ENCODE results near the gene EEF2KMT. TPM values are rescaled to one million over a fixed set of nuclear protein-coding genes. Genes with fewer than 3 reads are reported as not detected.
"Not testable (repeated sequence)": the region's sequence is repeated elsewhere in the genome, so short reads cannot be mapped to it uniquely, and the experiment has no call there.

EEF2KMT gene, protein sequence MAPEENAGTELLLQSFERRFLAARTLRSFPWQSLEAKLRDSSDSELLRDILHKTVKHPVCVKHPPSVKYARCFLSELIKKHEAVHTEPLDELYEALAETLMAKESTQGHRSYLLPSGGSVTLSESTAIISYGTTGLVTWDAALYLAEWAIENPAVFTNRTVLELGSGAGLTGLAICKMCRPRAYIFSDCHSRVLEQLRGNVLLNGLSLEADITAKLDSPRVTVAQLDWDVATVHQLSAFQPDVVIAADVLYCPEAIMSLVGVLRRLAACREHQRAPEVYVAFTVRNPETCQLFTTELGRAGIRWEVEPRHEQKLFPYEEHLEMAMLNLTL
- 30.6 TPM for polyA plus RNA-seq (2012; ENCODE audit: insufficient read depth, insufficient read length, low read depth)

DNA sequence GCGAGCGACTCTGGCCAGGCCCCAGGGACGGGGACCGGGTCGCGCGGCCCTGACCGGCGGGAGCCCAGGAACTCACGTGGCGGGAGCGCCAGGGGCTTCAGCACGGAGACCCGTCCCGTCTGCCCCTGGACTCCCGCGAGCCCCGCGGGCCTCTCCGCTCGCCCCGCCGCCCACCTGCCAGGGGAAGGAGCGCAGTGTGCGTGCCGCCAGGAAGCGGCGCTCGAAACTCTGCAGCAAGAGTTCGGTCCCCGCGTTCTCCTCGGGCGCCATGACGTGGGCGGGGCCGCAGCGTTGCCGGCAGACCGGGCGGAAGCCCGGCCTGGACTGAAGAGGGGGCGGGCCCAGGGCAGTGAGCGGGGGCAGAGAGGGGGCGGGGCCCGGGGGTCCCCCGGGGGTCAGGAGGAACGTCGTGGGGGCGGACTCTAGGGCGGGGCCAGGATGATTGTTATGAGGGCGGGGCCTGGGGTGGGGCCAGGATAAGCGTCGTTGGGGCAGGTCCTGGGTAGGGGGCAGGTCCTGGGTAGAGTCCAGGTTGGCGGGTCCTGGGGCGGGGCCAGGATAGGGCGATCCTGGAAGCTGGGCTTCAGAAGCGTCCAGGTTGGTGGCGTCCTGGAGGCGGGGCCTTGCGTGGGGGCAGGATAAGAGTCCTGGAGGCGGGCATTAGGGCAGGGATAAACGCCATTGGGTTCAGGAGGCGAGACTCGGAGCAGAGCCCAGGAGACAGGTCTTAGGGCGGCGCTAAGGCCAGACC is at the start of gene EEF2KMT:
EEF2KMT (minus strand) TSS at position 326 of the 751 bp plus-strand sequence; CDS start at position 270, 56 bp downstream.
- H3K27me3 ChIP-seq, H3K4me1 ChIP-seq, H3K36me3 ChIP-seq, H3K9me3 ChIP-seq: not testable (repeated sequence)
- peak; percentile 100 for DNase-seq
- peak within 1 kb of the TSS; percentile 71 for H3K4me3 ChIP-seq (ENCODE audit: low read depth, low read length)

DNA sequence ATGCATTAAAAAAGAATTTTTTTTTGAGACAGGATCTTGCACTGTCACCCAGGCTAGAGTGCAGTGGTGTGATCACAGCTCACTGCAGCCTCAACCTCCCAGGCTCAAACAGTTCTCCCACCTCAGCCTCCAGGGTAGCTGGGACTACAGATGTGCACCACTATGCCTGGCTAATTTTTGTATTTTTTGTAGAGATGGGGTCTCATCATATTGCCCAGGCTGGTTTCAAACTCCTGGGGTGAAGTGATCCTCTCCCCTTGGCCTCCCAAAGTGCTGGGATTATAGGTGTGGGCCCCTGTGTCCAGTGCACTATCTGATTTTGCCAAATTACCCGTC is 47.0 kb upstream of the EEF2KMT start:
- H3K4me3 ChIP-seq (ENCODE audit: low read depth, low read length); H3K36me3 ChIP-seq; H3K27me3 ChIP-seq; DNase-seq; H3K9me3 ChIP-seq; H3K4me1 ChIP-seq: not testable (repeated sequence)

DNA sequence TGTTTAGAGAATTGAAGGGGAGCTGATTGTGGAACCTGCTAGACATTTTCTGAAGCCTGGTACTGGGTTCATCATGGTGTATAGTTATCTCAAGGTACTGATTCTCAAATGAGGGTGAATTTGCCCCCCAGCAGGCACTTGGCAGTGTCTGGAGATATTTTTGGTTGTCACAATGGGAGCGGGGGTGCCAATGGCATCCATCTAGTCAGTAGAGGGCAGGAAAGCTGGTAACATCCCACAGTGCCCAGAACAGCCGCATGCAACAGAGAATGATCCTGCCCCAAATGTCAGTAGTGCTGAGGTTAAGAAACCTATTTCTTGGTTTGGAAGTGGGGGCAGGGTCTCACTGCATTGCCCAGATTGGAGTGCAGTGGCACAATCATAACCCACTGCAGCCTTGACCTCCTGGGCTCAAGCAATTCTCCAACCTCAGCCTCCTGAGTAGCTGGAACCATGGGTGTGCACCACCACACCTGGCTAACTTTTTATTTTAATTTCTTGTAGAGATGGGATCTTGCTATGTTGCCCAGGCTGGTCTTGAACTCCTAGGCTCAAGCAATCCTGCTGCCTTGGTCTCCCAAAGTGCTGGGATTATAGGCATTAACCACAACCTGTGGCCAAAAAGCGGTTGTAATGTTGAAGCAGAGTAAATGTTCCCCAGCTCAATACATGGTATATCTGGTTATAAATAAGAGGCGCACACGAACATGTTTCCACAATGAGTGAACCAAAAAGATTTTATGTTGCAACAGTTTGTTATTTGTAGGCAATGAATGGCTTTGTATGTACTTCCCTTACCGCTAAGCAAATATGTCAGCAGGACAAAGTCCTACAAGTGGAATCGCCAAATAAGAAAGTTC is 46.4 kb upstream of the EEF2KMT start:
- H3K9me3 ChIP-seq = no peaks in the 10 kb centered on the region
- no peak for DNase-seq
- no peaks in the 10 kb centered on the region for H3K4me1 ChIP-seq
- peaks cover 2% of the 10 kb centered on the region; the same call in 1 of the 2 replicates for H3K27me3 ChIP-seq
- TF ChIP-seq, protein P1, sequence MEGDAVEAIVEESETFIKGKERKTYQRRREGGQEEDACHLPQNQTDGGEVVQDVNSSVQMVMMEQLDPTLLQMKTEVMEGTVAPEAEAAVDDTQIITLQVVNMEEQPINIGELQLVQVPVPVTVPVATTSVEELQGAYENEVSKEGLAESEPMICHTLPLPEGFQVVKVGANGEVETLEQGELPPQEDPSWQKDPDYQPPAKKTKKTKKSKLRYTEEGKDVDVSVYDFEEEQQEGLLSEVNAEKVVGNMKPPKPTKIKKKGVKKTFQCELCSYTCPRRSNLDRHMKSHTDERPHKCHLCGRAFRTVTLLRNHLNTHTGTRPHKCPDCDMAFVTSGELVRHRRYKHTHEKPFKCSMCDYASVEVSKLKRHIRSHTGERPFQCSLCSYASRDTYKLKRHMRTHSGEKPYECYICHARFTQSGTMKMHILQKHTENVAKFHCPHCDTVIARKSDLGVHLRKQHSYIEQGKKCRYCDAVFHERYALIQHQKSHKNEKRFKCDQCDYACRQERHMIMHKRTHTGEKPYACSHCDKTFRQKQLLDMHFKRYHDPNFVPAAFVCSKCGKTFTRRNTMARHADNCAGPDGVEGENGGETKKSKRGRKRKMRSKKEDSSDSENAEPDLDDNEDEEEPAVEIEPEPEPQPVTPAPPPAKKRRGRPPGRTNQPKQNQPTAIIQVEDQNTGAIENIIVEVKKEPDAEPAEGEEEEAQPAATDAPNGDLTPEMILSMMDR (IDR thresholded peaks at IDR 0.05; ENCODE audit: low read depth, low read length) = no peak
- H3K4me3 ChIP-seq (ENCODE audit: low read depth, low read length) = no peak overlapping the region
- H3K36me3 ChIP-seq = no peaks in the 10 kb centered on the region

DNA sequence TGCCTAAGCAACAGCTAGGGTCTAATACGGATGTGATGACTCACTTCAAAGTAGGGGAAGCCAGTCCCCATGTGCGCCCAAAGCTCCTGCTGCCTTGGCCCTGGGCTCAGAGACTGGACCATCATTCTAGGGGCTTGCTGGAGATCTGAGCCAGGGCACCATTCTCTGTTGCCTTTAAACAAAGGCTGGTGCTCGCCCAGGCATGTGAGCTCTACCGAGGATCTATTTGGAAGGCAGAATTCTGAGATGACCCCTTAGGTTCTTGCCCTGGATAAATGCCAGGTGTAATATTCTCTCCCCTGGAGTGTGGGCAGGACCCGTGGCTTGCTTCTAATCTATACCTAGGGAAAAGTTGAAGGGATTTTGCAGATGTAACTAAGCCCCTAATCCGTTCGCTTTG is 42.6 kb upstream of the EEF2KMT start:
- not testable (repeated sequence) for H3K27me3 ChIP-seq; H3K36me3 ChIP-seq; H3K4me3 ChIP-seq (ENCODE audit: low read depth, low read length); H3K9me3 ChIP-seq; DNase-seq; H3K4me1 ChIP-seq

DNA sequence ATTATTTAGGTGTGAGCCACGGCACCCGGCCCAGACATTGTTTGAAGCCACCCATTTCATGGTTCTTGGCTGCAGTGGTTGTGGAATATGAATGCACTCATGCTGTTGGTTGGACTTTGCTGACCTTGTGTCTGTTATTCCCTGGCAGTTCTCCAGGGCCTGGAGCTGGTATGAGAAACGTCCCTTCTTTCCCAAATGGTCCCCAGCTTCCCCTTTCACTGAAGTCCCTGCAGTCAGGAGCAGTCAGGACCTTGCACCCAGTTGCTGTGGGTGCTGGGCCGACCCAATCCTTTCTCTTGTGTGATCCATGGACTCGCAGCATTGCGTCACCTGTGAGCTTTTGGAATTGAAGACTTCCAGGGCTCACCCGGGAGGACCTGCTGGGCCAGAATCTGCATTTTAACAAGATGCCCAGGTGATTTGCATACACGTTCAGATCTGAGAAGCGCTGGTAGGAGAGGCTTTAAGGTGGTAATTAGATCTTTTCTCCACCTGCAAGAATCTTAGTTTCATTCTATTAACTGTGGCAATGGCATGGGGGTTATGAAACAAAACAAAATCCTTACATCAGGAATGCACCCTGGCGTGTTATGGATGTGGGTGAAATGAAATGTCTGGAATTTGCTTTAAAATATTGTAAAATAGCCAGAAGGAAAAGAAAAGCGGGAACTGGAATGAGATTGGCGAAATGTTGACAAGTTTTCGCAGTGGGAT is 37.3 kb upstream of the EEF2KMT start:
- H3K36me3 ChIP-seq; H3K27me3 ChIP-seq; H3K4me1 ChIP-seq; H3K4me3 ChIP-seq (ENCODE audit: low read depth, low read length); H3K9me3 ChIP-seq; DNase-seq: not testable (repeated sequence)

DNA sequence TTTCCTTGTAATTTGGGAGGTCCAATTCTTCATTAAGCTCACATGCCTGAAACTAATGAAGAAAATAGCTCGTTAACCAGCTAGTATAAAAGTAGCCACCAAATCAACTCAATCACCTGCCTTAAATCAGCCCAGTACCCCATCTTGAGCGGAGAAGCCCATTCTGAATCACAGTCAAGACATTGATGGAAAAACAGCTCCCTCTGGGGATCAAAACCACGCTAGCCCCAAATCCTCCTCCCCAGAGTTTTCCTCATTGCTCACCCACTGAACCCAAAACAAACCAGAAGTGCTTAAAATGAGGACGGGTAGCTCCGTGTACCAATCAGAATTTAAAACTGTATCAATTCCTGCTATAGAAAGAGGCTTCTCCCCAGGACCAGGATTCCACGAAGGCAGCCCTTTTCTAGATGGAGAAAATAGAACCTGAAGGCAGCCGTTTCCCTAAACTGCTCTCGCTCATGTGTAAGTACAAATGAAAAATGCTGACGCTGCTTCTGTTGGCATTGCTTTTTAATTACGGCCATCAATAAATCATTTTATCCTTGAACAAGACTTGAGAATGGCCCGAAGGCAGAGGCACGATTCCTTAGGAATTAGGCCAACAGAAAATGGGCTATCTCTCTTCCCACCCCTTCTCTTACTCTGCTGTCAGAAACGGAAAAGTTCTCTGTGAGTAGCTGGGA is 35.5 kb upstream of the EEF2KMT start:
- H3K4me1 ChIP-seq; H3K36me3 ChIP-seq; H3K9me3 ChIP-seq; H3K4me3 ChIP-seq (ENCODE audit: low read depth, low read length); DNase-seq; H3K27me3 ChIP-seq: not testable (repeated sequence)
- TF ChIP-seq, protein P1 (IDR thresholded peaks at IDR 0.05; ENCODE audit: low read depth, low read length) = peak; percentile 50

DNA sequence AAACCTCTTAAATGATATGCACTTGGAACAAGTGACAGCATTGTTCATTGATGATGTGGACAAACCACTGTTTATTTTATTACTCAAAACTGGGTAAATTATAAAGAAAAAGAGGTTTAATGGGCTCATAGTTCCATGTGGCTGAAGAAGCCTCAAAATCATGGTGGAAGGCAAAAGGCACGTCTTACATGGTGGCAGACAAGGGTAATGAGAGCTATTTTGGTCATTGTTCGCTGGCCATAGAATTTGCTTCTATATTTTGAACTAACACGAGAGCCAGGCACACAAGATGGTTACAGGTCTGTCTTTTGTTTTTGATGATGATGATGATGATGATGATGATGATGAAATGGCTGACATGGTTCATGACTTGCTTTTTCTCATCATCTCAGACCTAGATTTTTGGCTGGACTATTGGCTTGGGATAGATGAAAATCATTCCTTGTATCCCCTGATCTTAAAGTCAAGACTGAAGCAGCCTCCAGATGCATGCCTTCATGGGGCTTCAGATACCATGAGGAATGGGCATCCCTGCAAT is 33.9 kb upstream of the EEF2KMT start:
- H3K36me3 ChIP-seq; H3K4me1 ChIP-seq; H3K27me3 ChIP-seq; H3K9me3 ChIP-seq; H3K4me3 ChIP-seq (ENCODE audit: low read depth, low read length); DNase-seq: not testable (repeated sequence)

DNA sequence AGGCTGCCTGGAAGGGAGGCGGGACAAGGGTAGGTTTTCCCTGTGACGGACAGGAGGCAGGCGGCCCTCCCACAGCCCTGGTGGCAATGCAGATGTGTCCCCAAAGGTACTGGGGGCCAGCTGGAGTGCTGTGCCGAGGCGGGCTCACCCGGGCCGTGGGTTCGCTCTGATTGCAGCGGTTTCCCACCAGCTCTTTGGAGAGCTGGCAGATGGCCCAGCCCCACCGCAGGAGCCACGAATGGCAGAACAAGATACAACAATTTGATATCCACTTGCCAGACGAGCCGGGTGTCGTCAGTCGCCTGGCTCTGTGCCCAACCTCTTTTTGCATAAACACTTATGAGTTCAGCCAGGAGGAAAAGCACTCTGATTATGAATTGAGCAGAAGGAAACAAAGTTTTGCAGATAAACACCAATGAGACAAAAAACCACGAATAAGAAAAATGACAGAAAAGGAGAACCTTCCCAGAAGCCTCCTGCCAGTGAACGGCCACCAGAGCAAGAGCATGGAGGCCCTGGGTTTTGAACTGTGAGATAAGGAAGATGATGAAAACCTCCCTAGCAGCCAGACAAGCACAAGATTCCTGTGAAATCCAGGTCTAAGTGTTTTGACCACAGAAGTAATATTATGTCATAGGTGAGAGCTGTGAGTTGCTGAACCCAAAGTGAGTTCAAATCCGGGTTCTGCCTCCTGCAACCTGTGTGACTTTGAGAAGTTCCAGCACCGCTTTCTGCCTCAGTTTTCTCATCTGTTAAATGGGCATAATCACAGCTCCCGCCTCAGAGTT is 19.9 kb upstream of the EEF2KMT start:
- H3K27me3 ChIP-seq, H3K9me3 ChIP-seq, H3K36me3 ChIP-seq: not testable (repeated sequence)
- peak overlapping the region; percentile 58 for H3K4me3 ChIP-seq (ENCODE audit: low read depth, low read length)
- DNase-seq = peak; percentile 94
- peaks cover 12% of the 10 kb centered on the region; the same call in 1 of the 2 replicates for H3K4me1 ChIP-seq

DNA sequence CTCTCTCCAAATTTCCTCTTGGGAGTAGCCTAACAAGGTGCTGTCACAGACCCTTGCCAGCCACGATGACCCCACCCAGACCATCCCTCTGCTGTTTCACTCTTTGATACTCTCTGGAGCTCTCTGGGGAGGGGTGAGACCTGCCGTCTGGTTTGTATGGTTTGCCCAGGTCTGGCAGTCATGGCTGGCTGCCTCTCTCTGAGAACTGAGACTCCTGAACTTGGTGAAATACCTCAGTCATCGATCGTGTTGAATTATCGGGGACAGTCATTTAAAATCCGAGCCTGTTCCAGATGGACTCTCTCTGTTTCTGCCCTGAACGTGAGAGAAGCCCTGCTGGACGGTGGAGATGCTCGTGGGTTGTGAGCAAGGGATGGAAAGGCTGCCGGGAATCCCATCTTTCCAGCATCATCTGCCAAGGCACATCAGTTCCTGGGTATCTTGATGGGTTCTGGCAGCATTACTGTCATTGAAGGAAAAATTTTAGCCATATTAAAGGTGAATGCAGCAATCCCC is 19.2 kb upstream of the EEF2KMT start:
- Histone ChIP-seq H3K4me3 (ENCODE audit: low read depth, low read length) (peak overlapping the region; percentile 58), H3K4me1 (peaks cover 12% of the 10 kb centered on the region; the same call in 1 of the 2 replicates)
- H3K9me3 ChIP-seq, H3K27me3 ChIP-seq, H3K36me3 ChIP-seq: not testable (repeated sequence)
- DNase-seq = peak; percentile 41

DNA sequence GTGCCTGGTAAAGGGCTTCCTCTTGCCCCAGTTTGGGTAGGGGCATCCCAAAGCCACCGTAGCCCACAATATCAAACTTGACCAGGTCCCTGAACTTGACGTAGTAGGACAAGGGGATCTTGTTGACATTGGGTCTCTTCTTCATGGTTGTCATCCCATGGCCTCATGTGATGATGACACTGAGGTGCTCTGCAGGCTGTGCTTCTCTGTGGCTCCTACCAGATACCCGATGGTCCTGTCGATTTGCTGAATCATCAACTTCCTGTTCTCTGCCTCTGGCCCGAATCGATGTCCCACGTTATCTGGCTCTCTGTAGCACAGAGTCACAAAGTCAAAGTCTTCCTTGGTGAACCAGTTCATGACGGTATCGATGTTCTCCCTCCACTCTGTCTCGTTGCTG is 13.3 kb upstream of the EEF2KMT start:
- H3K4me1 ChIP-seq; H3K27me3 ChIP-seq; H3K4me3 ChIP-seq (ENCODE audit: low read depth, low read length): not testable (repeated sequence)

More for the DNA sequence above, 13.3 kb upstream of the EEF2KMT start:
- not testable (repeated sequence) for DNase-seq, H3K36me3 ChIP-seq, H3K9me3 ChIP-seq

All from BE2C (cell line).